AG04449 (cell line): ENCODE measurements around the gene PRR7.

Source experiments
- CTCF ChIA-PET: fragments of 350-600 bp; formaldehyde crosslinking; extraction: SDS; loops from one replicate; lab custom pipeline; 2021; ENCODE audit warnings: antibody characterized with exemption; lab: Yijun Ruan, JAX
- POLR2A ChIA-PET: fragments of 400-600, 350-600 bp; formaldehyde crosslinking; extraction: SDS; loops from one replicate; lab custom pipeline; 2020; ENCODE audit warnings: antibody characterized with exemption, inconsistent platforms; lab: Yijun Ruan, JAX
- DNase-seq: peaks from one replicate; pipeline ENCODE4 v3.0.0-alpha.2; 2010; ENCODE audit warnings: low read depth, low spot score
- H3K4me3 ChIP-seq: 2 replicates; pipeline ENCODE4 v1.5.1; 2011; ENCODE audit warnings: low read depth, mild to moderate bottlenecking, control low read depth, low read length
- CTCF ChIP-seq: IDR thresholded peaks from one replicate; pipeline ENCODE4 v1.5.1; 2011; ENCODE audit warnings: mild to moderate bottlenecking, moderate library complexity, low read length, control low read depth, inconsistent platforms; ENCODE audit not compliant: insufficient read depth; ENCODE audit errors: missing control alignments

Gene PRR7

GRCh38 chr5:177444106-177445051 lies 2.2 kb upstream of the PRR7 start:
- ChIA-PET POLR2A (interaction anchor here (0.9 to 1.5 kb wide), 2 partner anchors 18 to 53 kb away, joined by 3 read pairs; partner anchors contain the start of genes GRK6 and PDLIM7), CTCF (interaction anchor here (1.0 to 21.1 kb wide), 9 partner anchors 11 to 331 kb away, joined by 3 to 412 read pairs (median 7); partner anchors contain the start of genes F12, GRK6 and PFN3)
- H3K4me3 ChIP-seq: no peak overlapping the region
- DNase-seq: no peak
- TF ChIP-seq CTCF: no peak

GRCh38 chr5:177445052-177445916 lies 1.3 kb upstream of the PRR7 start:
- DNase-seq: no peak
- CTCF ChIA-PET: interaction anchor here (0.7 to 21.1 kb wide), 13 partner anchors 8 to 373 kb away, joined by 3 to 412 read pairs (median 7); partner anchors contain the start of genes F12, MXD3 and PFN3
- H3K4me3 ChIP-seq: no peak overlapping the region
- POLR2A ChIA-PET: interaction anchor here (1.0 to 1.5 kb wide), 3 partner anchors 9 to 66 kb away, joined by 3 to 6 read pairs (median 5); partner anchors contain the start of gene GRK6
- TF ChIP-seq CTCF: no peak

- no peak for DNase-seq
- TF ChIP-seq CTCF: no peak
- CTCF ChIA-PET: interaction anchor here (0.7 to 21.1 kb wide), 11 partner anchors 9 to 374 kb away, joined by 3 to 412 read pairs (median 10); partner anchors contain the start of genes F12, MXD3 and PFN3
- POLR2A ChIA-PET: interaction anchor here (1.0 to 1.5 kb wide), 4 partner anchors 9 to 66 kb away, joined by 3 to 6 read pairs (median 6); partner anchors contain the start of gene GRK6
- H3K4me3 ChIP-seq: peak overlapping the region; percentile 69
These were observed 756 bp upstream of the PRR7 start for GRCh38 chr5:177445917-177446199.

- DNase-seq: no peak
- no peak for TF ChIP-seq CTCF
- ChIA-PET CTCF (interaction anchor here (1.0 to 21.1 kb wide), 12 partner anchors 8 to 333 kb away, joined by 3 to 412 read pairs (median 8); partner anchors contain the start of genes F12, MXD3 and PFN3), POLR2A (interaction anchor here (0.5 to 1.8 kb wide), 4 partner anchors 21 to 307 kb away, joined by 4 to 8 read pairs (median 6); partner anchors contain the start of genes GRK6 and PDLIM7)
- H3K4me3 ChIP-seq: peak overlapping the region; percentile 69
These were observed 524 bp downstream of the PRR7 start for GRCh38 chr5:177447066-177447610.

- TF ChIP-seq CTCF: no peak
- ChIA-PET POLR2A (interaction anchor here (0.5 to 1.8 kb wide), 8 partner anchors 9 to 307 kb away, joined by 3 to 8 read pairs (median 4); partner anchors contain the start of genes GRK6 and PDLIM7), CTCF (interaction anchor here (0.8 to 21.1 kb wide), 15 partner anchors 8 to 337 kb away, joined by 3 to 412 read pairs (median 6); partner anchors contain the start of genes F12, MXD3 and PFN3)
- peak overlapping the region; percentile 69 for H3K4me3 ChIP-seq
- no peak for DNase-seq
These were observed 1.1 kb downstream of the PRR7 start for GRCh38 chr5:177447611-177448243.
